ENCODE data around the gene LAMA2.

The LAMA2 gene

DNA sequence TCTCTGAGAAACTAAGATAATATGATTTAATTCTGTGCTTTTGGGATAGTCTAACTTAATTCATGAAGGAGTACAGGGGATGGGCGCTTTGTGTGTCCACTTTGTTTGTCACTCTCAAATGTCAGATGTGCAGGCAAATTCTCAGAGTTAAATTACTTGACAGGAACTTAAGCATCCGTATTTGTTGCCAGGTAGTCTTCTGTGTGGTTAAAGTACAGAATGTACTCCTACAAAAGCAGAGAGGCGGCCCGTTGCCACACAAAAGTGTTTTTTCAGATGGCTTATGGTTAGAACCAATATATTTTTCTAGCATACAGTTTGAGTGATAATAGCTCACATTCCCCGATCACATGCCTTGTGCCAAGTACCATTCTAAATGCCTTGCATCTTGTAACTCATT, 234.4 kb downstream of the LAMA2 start:
- Histone ChIP-seq H3K4me3 (ENCODE audit: low read depth, low read length) (no peak overlapping the region), H3K9me3 (ENCODE audit: severe bottlenecking) (no peaks in the 10 kb centered on the region), H3K36me3 (no peaks in the 10 kb centered on the region), H3K27ac (no peak overlapping the region), H3K27me3 (ENCODE audit: insufficient read depth, low read depth, severe bottlenecking) (no peaks in the 10 kb centered on the region)
- DNase-seq = no peak
- TF ChIP-seq, protein P1, sequence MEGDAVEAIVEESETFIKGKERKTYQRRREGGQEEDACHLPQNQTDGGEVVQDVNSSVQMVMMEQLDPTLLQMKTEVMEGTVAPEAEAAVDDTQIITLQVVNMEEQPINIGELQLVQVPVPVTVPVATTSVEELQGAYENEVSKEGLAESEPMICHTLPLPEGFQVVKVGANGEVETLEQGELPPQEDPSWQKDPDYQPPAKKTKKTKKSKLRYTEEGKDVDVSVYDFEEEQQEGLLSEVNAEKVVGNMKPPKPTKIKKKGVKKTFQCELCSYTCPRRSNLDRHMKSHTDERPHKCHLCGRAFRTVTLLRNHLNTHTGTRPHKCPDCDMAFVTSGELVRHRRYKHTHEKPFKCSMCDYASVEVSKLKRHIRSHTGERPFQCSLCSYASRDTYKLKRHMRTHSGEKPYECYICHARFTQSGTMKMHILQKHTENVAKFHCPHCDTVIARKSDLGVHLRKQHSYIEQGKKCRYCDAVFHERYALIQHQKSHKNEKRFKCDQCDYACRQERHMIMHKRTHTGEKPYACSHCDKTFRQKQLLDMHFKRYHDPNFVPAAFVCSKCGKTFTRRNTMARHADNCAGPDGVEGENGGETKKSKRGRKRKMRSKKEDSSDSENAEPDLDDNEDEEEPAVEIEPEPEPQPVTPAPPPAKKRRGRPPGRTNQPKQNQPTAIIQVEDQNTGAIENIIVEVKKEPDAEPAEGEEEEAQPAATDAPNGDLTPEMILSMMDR (IDR thresholded peaks at IDR 0.05; ENCODE audit: low read depth, low read length) = no peak

DNA sequence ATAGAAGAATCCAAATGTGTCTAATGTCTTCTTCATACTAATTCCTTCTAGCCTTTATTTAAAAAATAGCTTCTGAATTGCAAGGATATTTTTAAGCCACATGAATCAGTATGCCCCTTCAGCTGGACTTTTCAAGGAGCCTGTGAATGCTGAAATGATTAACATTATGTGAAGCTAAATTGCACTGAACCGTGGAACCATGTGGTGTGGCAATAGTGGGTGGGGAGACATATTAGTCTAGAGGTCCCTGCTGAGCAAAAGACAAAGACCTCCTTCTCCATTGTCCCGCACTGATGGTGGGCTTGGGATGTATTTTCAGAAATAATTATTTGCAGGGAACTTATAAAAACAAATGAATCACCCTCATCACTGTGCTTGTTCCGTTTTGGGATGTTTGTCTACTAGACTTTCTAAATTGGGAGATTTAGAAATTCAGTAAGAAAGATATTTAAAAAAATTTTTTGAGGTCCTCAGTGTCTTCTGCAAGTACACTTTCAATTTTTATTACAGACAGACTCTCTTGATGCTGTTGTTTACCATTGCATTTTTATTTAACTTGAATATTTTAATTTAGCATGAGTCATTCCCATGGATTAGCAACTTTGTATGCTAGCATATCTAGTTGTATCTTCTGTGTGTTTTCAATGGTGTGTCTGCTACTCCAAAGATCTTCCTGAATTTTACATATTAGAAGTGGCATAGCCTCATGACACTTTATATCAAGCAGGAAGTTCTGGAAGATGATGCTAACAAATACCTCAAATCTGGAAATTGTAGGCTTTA, 238.1 kb downstream of the LAMA2 start:
- Histone ChIP-seq H3K27ac (no peak overlapping the region), H3K4me3 (ENCODE audit: low read depth, low read length) (no peak overlapping the region), H3K9me3 (ENCODE audit: severe bottlenecking) (no peaks in the 10 kb centered on the region), H3K27me3 (ENCODE audit: insufficient read depth, low read depth, severe bottlenecking) (no peaks in the 10 kb centered on the region), H3K36me3 (no peaks in the 10 kb centered on the region)
- DNase-seq = no peak
- TF ChIP-seq, protein P1 (IDR thresholded peaks at IDR 0.05; ENCODE audit: low read depth, low read length) = no peak

DNA sequence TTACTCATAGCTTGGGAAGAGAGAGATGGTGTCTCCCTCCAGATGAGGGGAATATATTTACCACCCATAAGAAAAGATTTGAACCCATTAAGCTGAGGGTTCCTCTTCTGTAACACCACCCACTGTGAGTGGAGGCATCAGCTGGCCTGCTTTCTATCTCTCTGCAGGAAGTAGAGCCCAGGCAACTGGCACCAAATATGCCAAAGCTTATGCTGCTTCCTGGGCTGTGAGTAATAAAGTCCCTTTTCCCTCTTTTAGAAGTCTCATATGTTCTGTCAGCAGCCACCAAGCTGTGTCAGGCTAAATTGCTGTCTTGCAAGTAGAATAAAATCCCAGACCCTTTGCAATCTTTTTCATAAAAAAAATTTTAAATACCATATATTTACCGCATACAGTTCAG, 241.4 kb downstream of the LAMA2 start:
- TF ChIP-seq, protein P1 (IDR thresholded peaks at IDR 0.05; ENCODE audit: low read depth, low read length) = no peak
- Histone ChIP-seq H3K27me3 (ENCODE audit: insufficient read depth, low read depth, severe bottlenecking) (no peaks in the 10 kb centered on the region), H3K4me3 (ENCODE audit: low read depth, low read length) (no peak overlapping the region), H3K36me3 (no peaks in the 10 kb centered on the region), H3K27ac (no peak overlapping the region), H3K9me3 (ENCODE audit: severe bottlenecking) (no peaks in the 10 kb centered on the region)
- no peak for DNase-seq

DNA sequence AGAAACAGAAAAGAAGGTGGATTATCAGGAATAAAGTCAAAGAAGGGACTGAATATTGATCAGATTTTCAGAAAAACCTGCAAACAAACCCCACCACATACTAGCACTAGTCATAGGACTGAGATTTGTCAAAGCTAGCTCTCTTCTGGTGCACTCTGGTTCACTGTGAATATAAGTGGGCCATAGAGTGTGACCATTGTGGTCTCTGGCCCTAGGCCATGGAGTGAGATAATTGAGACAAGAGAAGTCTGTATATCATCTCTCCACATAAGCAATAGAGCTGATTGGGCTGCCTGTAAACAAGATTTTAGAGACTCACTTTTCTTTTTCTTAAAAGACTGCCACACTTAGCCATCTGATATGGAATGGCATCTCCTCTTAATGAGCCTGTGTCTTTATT, 247.2 kb downstream of the LAMA2 start:
- Histone ChIP-seq H3K27ac (no peak overlapping the region), H3K4me3 (ENCODE audit: low read depth, low read length) (no peak overlapping the region), H3K9me3 (ENCODE audit: severe bottlenecking) (no peaks in the 10 kb centered on the region), H3K36me3 (no peaks in the 10 kb centered on the region), H3K27me3 (ENCODE audit: insufficient read depth, low read depth, severe bottlenecking) (no peaks in the 10 kb centered on the region)
- TF ChIP-seq, protein P1 (IDR thresholded peaks at IDR 0.05; ENCODE audit: low read depth, low read length) = no peak
- DNase-seq = no peak

DNA sequence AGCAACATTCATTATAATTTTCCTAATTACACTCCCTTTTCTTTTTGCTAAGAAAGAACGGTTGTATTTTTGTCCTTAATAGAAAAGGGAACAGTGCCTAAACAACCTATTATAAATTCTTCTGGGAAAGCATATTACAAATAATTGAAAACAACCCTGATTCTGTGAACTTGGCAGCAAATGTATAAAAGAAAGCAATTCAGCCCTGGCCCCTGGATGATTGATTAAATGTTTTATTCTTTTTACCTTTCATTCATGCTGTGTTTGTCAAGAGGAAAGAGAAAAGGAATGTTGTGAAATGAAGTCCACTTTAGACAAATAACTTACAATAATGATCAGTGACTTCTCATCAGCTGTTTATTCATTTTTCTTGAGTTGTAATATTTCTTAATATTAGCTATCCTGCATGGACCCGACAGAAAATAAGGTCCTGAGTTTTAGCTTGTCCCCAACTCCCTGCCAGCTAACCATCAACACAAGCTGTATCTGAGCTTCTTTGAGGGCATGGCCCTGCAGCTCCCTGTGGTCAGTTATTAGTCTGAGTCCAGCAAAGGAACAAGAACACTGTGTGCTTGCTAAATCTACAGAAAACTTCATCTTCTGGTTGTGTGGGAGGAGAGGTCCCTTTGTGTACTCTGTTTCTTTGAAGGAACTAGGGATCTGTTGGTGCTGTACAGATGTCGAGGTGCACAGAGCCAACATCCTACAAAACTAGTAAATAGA, 248.2 kb downstream of the LAMA2 start:
- Histone ChIP-seq H3K27ac (no peak overlapping the region), H3K9me3 (ENCODE audit: severe bottlenecking) (no peaks in the 10 kb centered on the region), H3K4me3 (ENCODE audit: low read depth, low read length) (no peak overlapping the region), H3K27me3 (ENCODE audit: insufficient read depth, low read depth, severe bottlenecking) (no peaks in the 10 kb centered on the region), H3K36me3 (no peaks in the 10 kb centered on the region)
- TF ChIP-seq, protein P1 (IDR thresholded peaks at IDR 0.05; ENCODE audit: low read depth, low read length) = no peak
- DNase-seq = no peak

Measured in WERI-Rb-1 (cell line).